ENCODE data around the gene MOB3B. TPM values are rescaled to one million over a fixed set of nuclear protein-coding genes. Genes with fewer than 3 reads are reported as not detected.

Gene MOB3B
- total and polyA plus RNA-seq, 2 of the 13 experiments (the other 11 are each of a cell fraction or from before 2014, with no cell fraction given): 0.03 to 0.09 TPM

GRCh38 chr9:27373851-27374250 is 155.8 kb downstream of the MOB3B start:
- ATAC-seq: no peak
- WGBS (ENCODE audit: low lambda C conversion rate): 51% methylated on average over 4 of the region's 4 CpGs
- Histone ChIP-seq H3K4me2 (ENCODE audit: low read depth, low read length) (no peak overlapping the region), H3K27me3 (ENCODE audit: control insufficient read depth in 1 of 2, insufficient read depth in 2 of 2, low read length in 2 of 2) (peaks cover 0 to 5% of the 10 kb centered on the region in 2 experiments; a peak in 1 of 5 replicates), H3K36me3 (replicated peaks in 1 of 2; ENCODE audit: control insufficient read depth in 1 of 2, insufficient read depth in 2 of 2, low read length in 2 of 2) (no peaks in the 10 kb centered on the region), H2AFZ (ENCODE audit: low read length) (no peak overlapping the region), H3K9ac (ENCODE audit: insufficient read depth, low read depth, low read length) (no peak overlapping the region), H3K4me3 (replicated peaks in 1 of 3; ENCODE audit: insufficient read depth in 1 of 3, low read depth in 2 of 3, low read length in 3 of 3) (no peak overlapping the region), H3K27ac (ENCODE audit: extremely low read length, insufficient read depth, low read length) (no peak overlapping the region), H3K4me1 (ENCODE audit: insufficient read depth, low read length) (peaks cover under 1% of the 10 kb centered on the region), H4K20me1 (ENCODE audit: insufficient read depth, low read length) (no peaks in the 10 kb centered on the region), H3K79me2 (ENCODE audit: insufficient read depth, low read length) (no peaks in the 10 kb centered on the region), H3K9me3 (ENCODE audit: low read length) (no peaks in the 10 kb centered on the region)
- CTCF ChIA-PET (ENCODE audit: low intra/inter-chr PET ratio, low total read pairs): no interaction called here
- in situ Hi-C loops (cut with HindIII; ENCODE audit: extremely low pct_ligation_motif_present, low pct_unique_long_range_greater_than_20kb): no loop called here
- DNase-seq (ENCODE audit: low spot score): no peak
- intact Hi-C loops (cut with micrococcal nuclease; ENCODE audit: unreplicated experiment): no loop called here
- FAIRE-seq: no peak
- no TSS peak for BruUV-seq (replicated peaks)
- POLR2A ChIA-PET: no interaction called here
- TF ChIP-seq ZSCAN30 (CRISPR knock-in tag; IDR thresholded peaks at IDR 0.05) (no peak), SNRNP70 (IDR thresholded peaks at IDR 0.05; ENCODE audit: low read depth, low read length) (no peak), KDM6A (CRISPR knock-in tag; IDR thresholded peaks at IDR 0.05; ENCODE audit: low read depth) (no peak), NAIF1 (CRISPR knock-in tag; IDR thresholded peaks at IDR 0.05; ENCODE audit: borderline replicate concordance) (no peak), ATF2 (CRISPR knock-in tag; IDR thresholded peaks at IDR 0.05) (no peak), ZNF232 (CRISPR knock-in tag; IDR thresholded peaks at IDR 0.05; ENCODE audit: borderline replicate concordance) (no peak), BRF2 (CRISPR knock-in tag; IDR thresholded peaks at IDR 0.05) (no peak), ETS1 (CRISPR knock-in tag; IDR thresholded peaks at IDR 0.05) (no peak), RFX3 (CRISPR knock-in tag; IDR thresholded peaks at IDR 0.05) (no peak), ZNF784 (CRISPR knock-in tag; IDR thresholded peaks at IDR 0.05; ENCODE audit: borderline replicate concordance) (no peak), KIAA2018 (CRISPR knock-in tag; IDR thresholded peaks at IDR 0.05; ENCODE audit: borderline replicate concordance) (no peak), GLI4 (CRISPR knock-in tag; IDR thresholded peaks at IDR 0.05; ENCODE audit: borderline replicate concordance) (no peak)

Data from HepG2 (cell line).